B cell (primary cell): ENCODE data around the gene RABGAP1L. TPM values are rescaled to one million over a fixed set of nuclear protein-coding genes. Genes with fewer than 3 reads are reported as not detected.

Source experiments
- ATAC-seq: fragments of 200-7000 bp; cut with Tn5 transposase; one replicate; pipeline ENCODE4 v1.10.0; 2021; ENCODE audit warnings: low read depth, mild to moderate bottlenecking, moderate number of reproducible peaks, moderate library complexity
- CTCF ChIA-PET: fragments of 350-600 bp; sonication (Branson Sonifier 250); formaldehyde crosslinking; loops from one replicate; lab custom pipeline; 2021; ENCODE audit warnings: antibody characterized with exemption, inconsistent platforms; lab: Charles Lee
- POLR2A ChIA-PET: fragments of 350-600 bp; sonication (Branson Sonifier 250); formaldehyde crosslinking; loops from one replicate; lab custom pipeline; 2021; ENCODE audit warnings: antibody characterized with exemption; lab: Charles Lee
- DNase-seq: peaks from one replicate; pipeline ENCODE4 v3.0.0; 2013
- H2AFZ ChIP-seq: 2 replicates; pipeline ENCODE4 v1.6.1; 2012; ENCODE audit warnings: mild to moderate bottlenecking, low read depth, low read length; ENCODE audit not compliant: insufficient read depth, poor library complexity, severe bottlenecking
- H3K27ac ChIP-seq, 2 donors: 1 replicate in 1 of 2; 2 replicates in 1 of 2; pipeline ENCODE4 v1.5.1; 2012 to 2013; ENCODE audit warnings: low read length in 2 of 2, mild to moderate bottlenecking in 2 of 2, moderate library complexity in 1 of 2
- H3K27me3 ChIP-seq, 4 experiments: fragments of 200-600 bp in 1 of 4; sonication (generic) in 1 of 4; replicated peaks in 1 of 4; 1 replicate in 2 of 4; 2 replicates in 2 of 4; pipeline versions ENCODE4 v1.6.1 to v1.7.0; 2013 to 2016; ENCODE audit warnings: low read length in 3 of 4, mild to moderate bottlenecking in 2 of 4, mixed read lengths in 1 of 4, moderate library complexity in 1 of 4; ENCODE audit not compliant: insufficient read depth in 4 of 4, control insufficient read depth in 3 of 4; ENCODE audit errors: control extremely low read depth in 1 of 4
- H3K36me3 ChIP-seq, 2 experiments: replicated peaks in 1 of 2; 1 replicate in 1 of 2; 2 replicates in 1 of 2; pipeline versions ENCODE4 v1.6.1 to v1.7.1; 2013; ENCODE audit warnings: low read length in 1 of 2; ENCODE audit not compliant: insufficient read depth in 2 of 2, control insufficient read depth in 1 of 2; ENCODE audit errors: control extremely low read depth in 1 of 2, extremely low read depth in 1 of 2
- H3K4me1 ChIP-seq, 2 donors: fragments of 200-600 bp in 1 of 2; sonication (generic) in 1 of 2; 1 replicate in 1 of 2; 2 replicates in 1 of 2; pipeline versions ENCODE4 v1.5.1 to v1.6.1; 2013 to 2017; ENCODE audit warnings: low read length in 2 of 2; ENCODE audit not compliant: control insufficient read depth in 2 of 2, insufficient read depth in 2 of 2
- H3K4me2 ChIP-seq: replicated peaks from 2 replicates; pipeline ENCODE3; 2012; ENCODE audit warnings: mild to moderate bottlenecking, low read depth, low read length; ENCODE audit not compliant: poor library complexity, severe bottlenecking
- H3K4me3 ChIP-seq, 5 experiments: fragments of 200-600 bp in 1 of 5; sonication (generic) in 1 of 5; 1 replicate in 3 of 5; 2 replicates in 2 of 5; pipeline versions ENCODE4 v1.5.1 to v1.7.0; 2011 to 2016; ENCODE audit warnings: low read length in 4 of 5, mild to moderate bottlenecking in 4 of 5, low read depth in 2 of 5, control low read depth in 1 of 5, moderate library complexity in 1 of 5; ENCODE audit not compliant: insufficient read depth in 1 of 5; ENCODE audit errors: control extremely low read depth in 1 of 5, extremely low read depth in 1 of 5
- H3K79me2 ChIP-seq: fragments of 200-600 bp; sonication (generic); one replicate; pipeline ENCODE4 v1.6.0; 2016; ENCODE audit warnings: low read length; ENCODE audit not compliant: control insufficient read depth, insufficient read depth
- H3K9ac ChIP-seq: fragments of 200-600 bp; sonication (generic); 2 replicates; pipeline ENCODE4 v1.6.1; 2017; ENCODE audit warnings: mild to moderate bottlenecking, low read length, moderate library complexity
- H3K9me3 ChIP-seq, 3 donors: one replicate each; pipeline versions ENCODE4 v1.6.1 to v1.7.1; 2013; ENCODE audit warnings: low read length in 2 of 3; ENCODE audit not compliant: control insufficient read depth in 2 of 3, insufficient read depth in 1 of 3; ENCODE audit errors: control extremely low read depth in 1 of 3
- H4K20me1 ChIP-seq: 2 replicates; pipeline ENCODE4 v1.6.0; 2012; ENCODE audit warnings: mild to moderate bottlenecking, low read length; ENCODE audit not compliant: insufficient read depth, control insufficient read depth, poor library complexity, severe bottlenecking
- H3K27ac Mint-ChIP-seq: one replicate; pipeline ENCODE4 v1.8.0; 2021; ENCODE audit warnings: mixed read lengths
- H3K27me3 Mint-ChIP-seq: one replicate; pipeline ENCODE4 v1.8.0; 2021; ENCODE audit warnings: mixed read lengths
- H3K4me1 Mint-ChIP-seq: one replicate; pipeline ENCODE4 v1.8.0; 2021; ENCODE audit warnings: mixed read lengths
- H3K4me3 Mint-ChIP-seq: one replicate; pipeline ENCODE4 v1.8.0; 2021; ENCODE audit warnings: mixed read lengths
- H3K9me3 Mint-ChIP-seq: one replicate; pipeline ENCODE4 v1.8.0; 2022; ENCODE audit warnings: mixed read lengths; ENCODE audit not compliant: insufficient read depth
- EZH2 ChIP-seq: IDR thresholded peaks from 2 replicates; pipeline ENCODE4 v1.6.1; 2012; ENCODE audit warnings: borderline replicate concordance, low read depth, mild to moderate bottlenecking, moderate library complexity, low read length; ENCODE audit not compliant: insufficient read depth, poor library complexity, severe bottlenecking
- WGBS: methylation state at CpG from one replicate; pipeline ENCODE4 v1.1.5; 2013; ENCODE audit warnings: missing lambda C conversion rate; ENCODE audit not compliant: insufficient coverage; 5-methylcytosine and 5-hydroxymethylcytosine counted together
- intact Hi-C: fragments of 100-400 bp; cut with micrococcal nuclease; formaldehyde crosslinking; loops from one replicate; pipeline ENCODE4 v1.10.0; 2022
- polyA plus RNA-seq: library from polyadenylated mRNA; depleted of rRNA; stranded (reverse); fragments of >200 nt; gene quantifications from 2 replicates; pipeline ENCODE4 v1.2.3, GENCODE V29; 2012
- total RNA-seq, 2 donors: library from RNA; stranded (reverse); fragments of 120-200 nt in 1 of 2; gene quantifications; 1 replicate in 1 of 2; 2 replicates in 1 of 2; pipeline versions ENCODE4 v1.2.3 to v1.2.4, GENCODE V29; 2013 to 2022
- TF ChIP-seq, protein P1 (sequence below): fragments of 200-600 bp; IDR thresholded peaks from one replicate; pipeline ENCODE4 v1.8.0; 2022; ENCODE audit warnings: antibody characterized with exemption, mild to moderate bottlenecking

Gene RABGAP1L
- total and polyA plus RNA-seq, 2 donors (not counting 1 experiment from before 2014, with no cell fraction given), result 34.9 to 159 TPM

DNA sequence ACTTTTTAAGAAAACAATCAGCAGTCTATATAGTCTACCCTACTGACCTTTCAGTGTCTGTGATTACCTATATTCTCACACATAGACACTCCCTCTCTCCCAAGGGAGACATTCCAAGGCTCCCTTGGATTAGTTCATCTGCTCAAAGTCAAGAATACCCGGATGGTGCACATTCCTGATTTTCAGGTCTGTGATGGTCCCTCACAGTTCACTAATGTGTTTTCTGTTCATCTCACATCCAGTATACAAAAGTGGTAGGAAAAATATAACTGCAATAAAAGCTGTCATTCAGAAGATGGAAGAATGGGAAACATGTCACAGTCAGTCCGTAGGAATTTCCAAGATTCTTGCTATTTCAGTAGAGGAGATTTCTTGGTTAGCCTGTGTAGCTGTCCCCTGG, 616.3 kb downstream of the RABGAP1L start:
- Histone ChIP-seq H3K4me1 (peaks cover 7 to 10% of the 10 kb centered on the region in 2 donors), H3K27ac (no peak overlapping the region), H3K4me3 (no peak overlapping the region), H3K9ac (no peak overlapping the region), H3K27me3 (no peaks in the 10 kb centered on the region), H3K79me2 (no peaks in the 10 kb centered on the region), H4K20me1 (no peaks in the 10 kb centered on the region), H3K4me2 (no peak overlapping the region), H3K9me3 (no peaks in the 10 kb centered on the region), H2AFZ (no peak overlapping the region), H3K36me3 (no peaks in the 10 kb centered on the region)
- no peak for ATAC-seq
- intact Hi-C loops, result loop anchor here (5.0 kb wide), 1 partner anchor 42 kb away; no protein-coding TSS in a partner anchor
- Mint-ChIP-seq H3K9me3 (no peaks in the 10 kb centered on the region), H3K4me3 (no peak overlapping the region), H3K27ac (no peak overlapping the region), H3K4me1 (peaks cover 28% of the 10 kb centered on the region), H3K27me3 (no peaks in the 10 kb centered on the region)
- 100% methylated on average over 1 of the region's 2 CpGs for WGBS
- DNase-seq, result no peak
- ChIA-PET CTCF (interaction anchor here (0.8 to 1.2 kb wide), 4 partner anchors 22 to 266 kb away, joined by 3 to 6 read pairs (median 4); no protein-coding TSS in a partner anchor), POLR2A (no interaction called here)
- TF ChIP-seq EZH2, result no peak
- TF ChIP-seq, protein P1, sequence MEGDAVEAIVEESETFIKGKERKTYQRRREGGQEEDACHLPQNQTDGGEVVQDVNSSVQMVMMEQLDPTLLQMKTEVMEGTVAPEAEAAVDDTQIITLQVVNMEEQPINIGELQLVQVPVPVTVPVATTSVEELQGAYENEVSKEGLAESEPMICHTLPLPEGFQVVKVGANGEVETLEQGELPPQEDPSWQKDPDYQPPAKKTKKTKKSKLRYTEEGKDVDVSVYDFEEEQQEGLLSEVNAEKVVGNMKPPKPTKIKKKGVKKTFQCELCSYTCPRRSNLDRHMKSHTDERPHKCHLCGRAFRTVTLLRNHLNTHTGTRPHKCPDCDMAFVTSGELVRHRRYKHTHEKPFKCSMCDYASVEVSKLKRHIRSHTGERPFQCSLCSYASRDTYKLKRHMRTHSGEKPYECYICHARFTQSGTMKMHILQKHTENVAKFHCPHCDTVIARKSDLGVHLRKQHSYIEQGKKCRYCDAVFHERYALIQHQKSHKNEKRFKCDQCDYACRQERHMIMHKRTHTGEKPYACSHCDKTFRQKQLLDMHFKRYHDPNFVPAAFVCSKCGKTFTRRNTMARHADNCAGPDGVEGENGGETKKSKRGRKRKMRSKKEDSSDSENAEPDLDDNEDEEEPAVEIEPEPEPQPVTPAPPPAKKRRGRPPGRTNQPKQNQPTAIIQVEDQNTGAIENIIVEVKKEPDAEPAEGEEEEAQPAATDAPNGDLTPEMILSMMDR, result no peak

DNA sequence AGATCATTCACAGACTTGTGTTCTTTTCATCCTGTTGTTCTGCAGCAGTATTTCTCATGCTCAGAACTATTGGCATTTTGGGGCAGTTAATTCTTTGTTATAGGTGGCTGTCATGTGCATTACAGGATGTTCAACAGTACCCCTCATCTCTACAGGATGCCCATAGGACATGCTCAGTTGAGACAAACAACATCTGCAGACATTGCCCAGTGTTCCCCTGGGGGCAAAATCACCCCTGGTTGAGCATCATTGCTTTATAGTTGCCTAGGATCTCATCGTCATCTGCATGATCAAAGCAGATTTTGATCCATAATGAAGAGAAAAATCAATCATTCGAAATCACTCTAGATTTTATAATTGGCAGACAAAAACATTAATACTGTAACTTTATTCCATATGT, 617.9 kb downstream of the RABGAP1L start:
- H3K4me1 Mint-ChIP-seq, result peaks cover 28% of the 10 kb centered on the region
- ChIA-PET POLR2A (interaction anchor here (0.5 to 1.9 kb wide), 2 partner anchors 102 to 222 kb away, joined by 6 to 7 read pairs; no protein-coding TSS in a partner anchor), CTCF (interaction anchor here (1.0 to 2.0 kb wide), 4 partner anchors 206 to 515 kb away, joined by 3 to 6 read pairs (median 4); no protein-coding TSS in a partner anchor)
- Histone ChIP-seq H3K4me1 (peaks cover 7 to 10% of the 10 kb centered on the region in 2 donors), H4K20me1 (no peaks in the 10 kb centered on the region), H3K27me3 (no peaks in the 10 kb centered on the region), H3K4me2 (no peak overlapping the region), H3K9me3 (no peaks in the 10 kb centered on the region), H3K36me3 (no peaks in the 10 kb centered on the region), H3K4me3 (no peak overlapping the region), H2AFZ (no peak overlapping the region), H3K9ac (no peak overlapping the region), H3K79me2 (no peaks in the 10 kb centered on the region), H3K27ac (peak overlapping the region in 1 of 2 donors; percentile 19)
- DNase-seq (peak; percentile 46), ATAC-seq (peak; percentile 100)
- no CpG with 5 or more reads among the region's 2 CpGs for WGBS
- H3K4me3 Mint-ChIP-seq, result peak overlapping the region; percentile 24
- TF ChIP-seq, protein P1, result no peak
- no peak for TF ChIP-seq EZH2
- intact Hi-C loops, result loop anchor here (1.0 to 5.0 kb wide), 2 partner anchors 22 to 40 kb away; no protein-coding TSS in a partner anchor
- H3K27ac Mint-ChIP-seq, result peak overlapping the region; percentile 66
- no peaks in the 10 kb centered on the region for H3K27me3 Mint-ChIP-seq
- H3K9me3 Mint-ChIP-seq, result no peaks in the 10 kb centered on the region
